HG03064 (cell line): Measurements from ENCODE around the gene ROBO1.
"Not testable (repeated sequence)": the region's sequence is repeated elsewhere in the genome, so short reads cannot be mapped to it uniquely, and the experiment has no call there.

Experiments used
- ATAC-seq: cut with Tn5 transposase; IDR thresholded peaks from one replicate; pipeline ENCODE4 v1.9.1; 2021; ENCODE audit warnings: low read depth; ENCODE audit not compliant: unreplicated experiment

ROBO1 gene

GRCh38 chr3:78734048-78734637, 1033.7 kb downstream of the ROBO1 start:
- ATAC-seq = no peak

DNA sequence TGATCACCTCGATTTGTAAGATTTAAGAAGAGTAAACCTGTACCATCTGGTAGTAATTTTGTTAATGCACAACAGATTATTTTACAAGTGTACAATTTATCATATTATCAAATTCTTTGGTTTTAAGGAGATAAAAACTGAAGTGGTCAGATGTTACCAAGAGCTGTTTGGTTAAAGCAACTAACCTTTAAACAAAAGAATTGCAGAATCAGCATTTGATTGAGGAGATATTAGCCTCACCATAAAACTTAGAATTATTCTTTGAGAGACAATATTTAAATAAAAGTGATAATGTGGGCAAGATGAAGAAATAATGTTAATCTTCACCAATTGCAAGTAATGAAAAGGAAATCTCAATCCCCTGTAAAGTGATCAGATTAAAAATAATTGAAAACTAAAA, 1034.9 kb downstream of the ROBO1 start:
- ATAC-seq = no peak

GRCh38 chr3:78732471-78732870, 1035.3 kb downstream of the ROBO1 start:
- no peak for ATAC-seq

- ATAC-seq = no peak
Observed at GRCh38 chr3:78729946-78730345, 1037.9 kb downstream of the ROBO1 start.

- ATAC-seq = no peak
Observed at GRCh38 chr3:78728406-78729145, 1039.2 kb downstream of the ROBO1 start.

GRCh38 chr3:78726545-78726944, 1041.3 kb downstream of the ROBO1 start:
- ATAC-seq = no peak

- no peak for ATAC-seq
Observed at GRCh38 chr3:78725703-78726246, 1042.0 kb downstream of the ROBO1 start.

- ATAC-seq = no peak
Observed at GRCh38 chr3:78724859-78725258, 1042.9 kb downstream of the ROBO1 start.

DNA sequence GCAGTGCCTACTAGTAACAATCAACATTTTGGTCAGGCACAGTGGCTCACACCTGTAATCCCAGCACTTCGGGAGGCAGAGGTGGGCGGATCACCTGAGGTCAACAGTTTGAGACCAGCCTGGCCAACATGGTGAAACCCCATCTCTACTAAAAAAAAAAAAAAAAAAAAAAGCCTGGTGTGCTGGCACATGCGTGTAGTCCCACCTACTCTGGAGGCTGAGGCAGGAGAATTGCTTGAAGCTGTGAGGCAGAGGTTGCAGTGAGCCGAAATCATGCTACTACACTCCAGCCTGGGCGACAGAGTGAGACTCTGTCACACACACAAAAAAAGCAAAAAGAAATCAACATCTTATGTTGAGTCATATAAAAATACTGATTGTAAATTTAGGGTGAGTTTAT, 1043.4 kb downstream of the ROBO1 start:
- ATAC-seq = not testable (repeated sequence)

DNA sequence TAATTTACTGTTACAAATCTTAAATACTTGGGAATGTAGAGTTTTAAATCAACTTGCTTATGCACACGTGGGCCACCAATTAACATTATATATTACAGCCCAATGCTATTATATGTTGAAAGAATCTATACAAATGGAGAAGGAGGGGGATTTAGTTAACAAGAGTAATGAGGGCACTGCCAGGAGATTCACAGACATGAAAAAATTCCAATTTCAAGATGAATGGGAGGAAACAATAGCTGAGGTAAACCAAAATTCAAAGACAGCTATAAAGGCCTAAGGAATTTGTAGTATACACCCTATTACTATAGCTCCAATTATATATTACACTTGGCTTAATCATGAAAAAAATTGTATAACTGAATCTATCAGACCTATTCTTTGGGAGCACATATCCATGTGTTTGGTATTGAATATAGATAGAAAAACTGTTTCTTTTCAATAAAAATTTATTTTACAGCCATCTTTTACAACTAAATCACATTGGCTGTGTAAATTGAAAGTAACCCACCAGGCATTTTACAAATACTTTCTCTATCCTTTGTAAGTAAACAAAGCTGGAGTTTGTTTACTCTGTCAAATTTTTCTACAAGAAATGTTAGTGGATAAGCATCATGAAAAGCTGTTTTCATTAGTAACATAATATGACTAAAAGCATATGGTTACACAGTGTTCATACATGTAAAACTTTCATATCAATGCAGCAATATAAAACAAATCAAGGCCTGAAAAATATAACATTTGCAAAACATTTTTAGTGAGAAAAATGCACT, 1045.8 kb downstream of the ROBO1 start:
- no peak for ATAC-seq

DNA sequence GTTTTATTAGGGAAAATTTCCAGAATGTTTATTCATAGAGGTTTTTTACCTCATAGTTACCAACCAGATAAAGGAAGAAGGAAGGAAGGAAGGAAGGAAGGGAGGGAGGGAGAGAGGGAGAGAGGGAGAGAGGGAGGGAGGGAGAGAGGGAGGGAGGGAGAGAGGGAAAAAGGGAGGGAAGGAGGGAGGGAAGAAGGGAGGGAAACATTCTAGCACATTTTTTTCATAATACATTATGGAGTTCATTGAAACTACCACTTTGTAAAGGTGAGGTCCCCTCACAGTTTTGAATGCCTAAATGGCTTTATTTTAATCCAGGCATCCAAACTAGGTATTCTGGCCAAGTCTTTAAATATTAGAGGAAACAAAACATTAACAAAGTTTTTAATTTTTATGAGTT, 1049.1 kb downstream of the ROBO1 start:
- no peak for ATAC-seq

DNA sequence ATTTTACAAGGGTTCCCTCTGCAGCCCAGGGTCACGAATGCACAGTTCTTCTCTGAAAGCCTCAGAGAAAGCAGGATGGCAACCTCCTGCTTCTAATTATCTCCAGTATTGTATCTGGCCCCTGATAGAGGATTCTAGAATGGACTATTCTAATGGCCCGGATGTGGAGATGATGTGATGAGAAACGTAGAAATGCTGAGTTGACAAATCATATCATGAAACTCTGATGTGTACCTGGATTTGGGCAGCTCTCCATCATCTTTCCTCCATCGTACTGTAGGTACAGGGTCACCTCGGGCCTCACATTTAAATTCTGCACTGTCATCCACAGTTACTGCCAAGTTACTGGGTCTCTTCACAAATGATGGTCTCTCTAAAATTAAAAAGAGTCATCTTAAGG, 1050.8 kb downstream of the ROBO1 start:
- ATAC-seq = no peak

- ATAC-seq = no peak
Observed at GRCh38 chr3:78712941-78713340, 1054.9 kb downstream of the ROBO1 start.

DNA sequence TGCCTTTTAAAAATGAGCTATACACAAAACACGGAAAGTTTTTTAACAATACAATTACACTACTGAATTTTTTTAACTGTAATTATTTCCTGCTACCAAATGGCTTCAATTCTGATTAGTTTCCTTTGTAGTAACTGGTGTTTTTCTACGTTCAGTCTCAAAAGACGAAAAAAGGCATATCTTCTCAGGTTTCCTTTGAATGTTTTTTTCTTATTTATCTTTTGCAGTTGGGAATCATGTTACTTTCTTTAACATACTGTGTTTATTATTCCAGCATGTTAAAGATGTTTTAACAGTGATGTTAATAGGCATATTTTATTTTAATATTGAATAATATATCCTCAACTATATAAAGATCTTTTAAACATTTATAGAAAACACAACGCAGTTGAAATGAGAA, 1055.5 kb downstream of the ROBO1 start:
- ATAC-seq = no peak

GRCh38 chr3:78708565-78709073, 1059.2 kb downstream of the ROBO1 start:
- no peak for ATAC-seq

DNA sequence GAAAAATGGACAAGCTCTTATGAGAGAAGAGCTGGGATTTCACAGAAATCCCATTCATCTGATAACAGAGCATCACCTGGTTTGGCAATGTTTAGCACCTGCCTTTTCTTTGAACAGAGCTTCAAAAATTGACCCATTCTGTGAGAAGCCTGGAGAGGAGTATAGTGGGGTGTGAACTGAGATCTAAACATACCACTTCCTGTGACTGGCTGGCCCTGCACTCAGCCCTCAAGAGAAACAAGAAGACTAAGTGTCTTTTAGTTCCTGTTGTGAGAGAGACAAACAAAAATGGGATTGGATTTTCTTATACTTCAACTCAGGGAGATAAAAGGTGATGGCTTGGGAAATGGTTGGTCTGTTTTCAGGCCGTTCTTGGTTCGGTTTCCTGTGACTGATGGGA, 1060.2 kb downstream of the ROBO1 start:
- ATAC-seq = no peak

DNA sequence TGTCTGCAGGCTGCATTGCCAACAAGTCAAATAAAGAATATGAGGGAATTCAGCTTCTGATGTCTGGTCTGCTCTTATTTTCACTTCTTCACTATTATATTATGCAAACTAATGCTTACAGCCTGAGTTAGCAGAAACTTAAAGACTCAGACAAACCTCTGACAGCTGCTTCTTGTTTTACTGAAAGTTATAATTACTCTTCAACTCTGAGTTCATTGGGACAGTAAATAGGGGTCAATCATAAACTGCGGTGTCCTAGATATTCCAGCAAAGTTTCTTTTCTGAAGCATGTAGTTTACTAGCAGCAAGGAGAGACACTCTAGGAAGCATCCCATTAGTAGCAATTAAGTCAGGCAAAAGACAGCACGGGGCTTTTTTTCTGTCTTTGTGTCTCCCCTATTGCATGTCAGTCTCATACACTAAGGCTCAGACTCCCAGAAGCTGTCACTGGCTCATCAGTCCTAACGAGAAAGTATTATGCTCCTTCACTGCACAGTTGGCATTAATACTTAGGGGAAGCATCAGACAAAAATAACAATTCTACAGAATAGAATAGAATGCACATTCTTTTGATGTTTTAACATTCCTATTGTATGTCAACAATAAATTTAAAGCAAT, 1060.8 kb downstream of the ROBO1 start:
- no peak for ATAC-seq

DNA sequence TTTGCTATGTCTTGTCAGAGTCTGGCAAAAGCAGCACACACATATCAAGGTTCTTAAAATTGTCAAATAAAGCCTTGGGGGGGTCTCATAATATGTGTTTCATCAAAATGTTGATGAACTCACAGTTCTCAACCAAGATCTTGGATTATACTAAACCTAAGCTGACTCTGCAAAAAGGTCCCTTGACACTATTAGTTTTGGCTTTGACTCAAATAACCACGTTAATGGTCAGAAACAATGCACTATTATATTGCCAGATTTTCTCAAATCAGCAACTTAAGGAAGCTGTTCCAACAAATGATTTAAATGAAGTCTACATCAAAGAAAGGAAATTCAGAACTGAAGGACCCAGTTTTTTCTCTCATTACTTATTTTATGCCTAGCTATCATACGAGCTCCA, 1063.9 kb downstream of the ROBO1 start:
- no peak for ATAC-seq

- ATAC-seq = no peak
Observed at GRCh38 chr3:78701537-78701936, 1066.3 kb downstream of the ROBO1 start.

- no peak for ATAC-seq
Observed at GRCh38 chr3:78698431-78698830, 1069.4 kb downstream of the ROBO1 start.

DNA sequence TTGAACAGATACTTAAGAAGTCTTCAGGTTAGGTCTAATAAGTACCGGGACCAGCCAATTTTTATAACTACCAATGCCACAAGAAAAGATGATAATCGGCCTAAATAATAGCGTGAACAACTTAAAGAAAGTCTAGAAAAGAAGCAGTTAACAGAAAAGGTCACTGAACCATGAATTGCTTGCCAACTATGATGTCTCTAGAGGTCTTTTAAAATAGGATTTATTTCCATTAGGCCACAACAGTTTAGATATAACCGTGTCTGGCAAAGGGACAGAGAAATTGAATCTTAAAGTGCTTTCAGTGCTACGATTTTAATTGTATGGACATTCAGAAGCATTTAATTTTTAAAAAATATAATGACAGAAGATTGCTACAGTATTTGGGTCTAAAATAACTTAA, 1070.4 kb downstream of the ROBO1 start:
- ATAC-seq = no peak
